Skin of body (tissue), 2 donors: ENCODE results near the gene INSIG1. TPM values are rescaled to one million over a fixed set of nuclear protein-coding genes. Genes with fewer than 3 reads are reported as not detected.
A peak's percentile ranks its signal among the peaks of the same experiment; 100 is the strongest.

ENCODE experiments used
- DNase-seq: peaks from one replicate; lab custom pipeline; 2025; lab: John Stamatoyannopoulos, UW
- total RNA-seq: library from RNA; depleted of rRNA; stranded (reverse); fragments of >200 nt; gene quantifications from one replicate; pipeline ENCODE4 v1.2.3, GENCODE V29; 2014

The INSIG1 gene
- total RNA-seq, 1 donor from 2014 or later: 105 TPM

DNA sequence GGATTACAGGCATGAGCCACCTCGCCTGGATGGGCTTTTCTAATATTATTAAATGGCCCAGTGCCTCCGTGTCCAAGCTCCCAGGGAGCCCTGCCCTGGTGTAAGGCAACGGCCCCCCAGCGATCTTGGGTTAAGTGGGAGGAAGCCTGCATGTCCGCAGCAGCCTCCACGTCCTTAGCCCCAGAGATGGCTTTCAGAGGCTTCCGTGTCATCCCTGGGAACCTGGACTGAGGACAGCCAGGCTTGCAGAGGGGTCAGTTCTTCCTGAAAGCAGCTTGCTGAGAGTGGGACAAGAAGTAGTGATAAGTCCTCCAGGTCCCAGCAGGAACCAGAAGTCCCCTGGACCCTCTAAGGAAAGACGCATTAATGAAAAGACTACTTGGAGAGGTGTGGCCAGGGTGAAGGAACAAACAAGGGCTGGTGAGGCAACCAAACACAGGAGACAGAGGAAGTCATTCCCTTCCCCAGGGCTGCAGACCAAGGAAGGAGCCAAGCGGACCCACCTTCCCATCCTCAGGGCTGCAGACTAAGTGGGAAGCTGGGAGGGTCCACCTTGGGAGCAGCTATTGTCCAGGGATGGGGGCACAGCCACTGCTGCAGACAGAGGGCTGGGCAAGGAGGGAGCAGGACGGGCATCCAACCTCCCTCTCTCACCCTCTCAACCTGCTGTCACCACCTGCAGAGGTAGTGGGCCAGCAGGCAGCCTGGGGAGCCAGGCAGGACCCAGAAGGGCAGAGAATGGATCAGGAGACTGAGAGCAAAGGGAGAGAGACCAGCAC lies 13.0 kb upstream of the INSIG1 start:
- no peak for DNase-seq

DNA sequence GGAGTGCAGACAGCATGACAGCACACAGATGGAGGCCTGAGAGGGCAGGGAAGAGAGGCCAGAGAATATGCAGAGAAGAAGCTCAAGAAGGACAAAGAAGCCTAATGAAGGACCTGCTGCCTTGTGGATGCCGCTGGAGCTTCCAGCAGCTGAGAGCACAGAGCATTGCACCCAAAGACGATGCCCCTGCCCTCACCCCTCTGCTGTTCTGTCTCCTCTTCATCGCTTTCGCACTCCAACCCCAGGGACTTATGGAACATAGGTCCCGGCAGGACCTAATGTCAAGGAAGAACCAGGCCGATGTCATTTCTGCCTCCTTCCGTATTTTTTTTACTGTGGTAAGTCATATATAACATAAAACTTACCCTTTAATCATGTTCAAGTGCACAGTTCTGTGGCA lies 12.3 kb upstream of the INSIG1 start:
- no peak for DNase-seq

DNA sequence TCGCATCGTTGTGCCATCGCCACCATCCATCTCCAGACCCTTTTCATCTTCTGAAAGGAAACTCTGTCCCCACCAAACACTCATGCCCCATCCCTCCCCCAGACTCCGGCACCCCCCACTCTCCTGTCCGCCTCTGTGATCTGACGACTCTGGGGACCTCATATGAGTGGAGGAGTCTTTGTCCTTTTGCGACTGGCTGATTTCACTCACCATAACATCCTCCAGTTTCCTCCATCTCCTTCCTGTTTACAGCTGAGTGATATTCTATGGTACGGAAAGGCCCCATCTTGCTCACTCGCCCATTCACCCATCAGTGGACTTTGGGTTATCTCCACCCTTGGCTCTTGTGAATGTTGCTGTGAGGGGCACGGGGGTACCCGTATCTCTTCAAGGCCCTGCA lies 11.8 kb upstream of the INSIG1 start:
- DNase-seq: no peak

DNA sequence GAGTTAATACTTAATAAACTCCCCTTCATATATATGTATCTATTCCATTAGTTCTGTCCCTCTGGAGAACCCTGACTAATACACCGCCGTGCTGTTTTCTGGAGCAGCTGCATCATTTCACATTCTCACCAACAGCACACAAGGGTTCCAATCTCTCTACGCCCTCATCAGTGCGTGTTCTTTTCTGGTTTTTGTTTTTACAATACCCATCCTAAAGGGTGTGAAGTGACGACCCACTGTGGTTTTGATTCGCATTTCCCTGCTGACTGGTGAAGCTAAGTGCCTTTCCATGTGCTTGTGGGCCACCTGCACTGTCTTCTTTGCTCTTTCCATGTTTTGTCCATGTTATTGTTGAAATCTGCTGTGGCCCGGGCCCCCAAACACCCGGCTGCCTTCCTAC lies 11.0 kb upstream of the INSIG1 start:
- DNase-seq: no peak

DNA sequence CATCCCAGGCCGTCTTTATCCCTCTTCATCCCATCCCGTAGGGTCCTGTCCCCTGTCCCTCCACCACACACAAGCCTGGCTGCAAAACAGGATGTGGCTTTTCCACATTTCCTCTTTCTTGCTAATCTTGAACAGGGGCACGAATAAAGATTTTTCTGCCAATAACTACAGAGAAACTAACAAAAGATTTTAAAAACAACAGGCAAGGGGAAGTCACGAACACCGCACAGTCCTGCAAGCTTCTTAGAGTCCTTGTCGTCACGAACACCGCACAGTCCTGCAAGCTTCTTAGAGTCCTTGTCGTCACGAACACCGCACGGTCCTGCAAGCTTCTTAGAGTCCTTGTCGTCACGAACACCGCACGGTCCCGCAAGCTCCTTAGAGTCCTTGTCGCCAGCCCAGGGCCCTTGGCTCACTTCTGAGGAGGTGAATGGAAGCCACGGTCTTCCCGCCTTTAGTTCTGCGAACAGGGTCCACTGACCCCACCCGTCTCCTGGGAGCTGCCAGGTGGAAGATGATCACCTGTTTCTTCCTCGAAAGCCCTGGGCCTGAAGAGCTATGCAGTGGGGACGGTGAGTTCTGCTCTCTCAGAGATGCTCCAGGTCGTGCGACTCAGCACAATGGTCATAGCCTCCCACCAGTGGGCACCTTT lies 10.3 kb upstream of the INSIG1 start:
- no peak for DNase-seq

DNA sequence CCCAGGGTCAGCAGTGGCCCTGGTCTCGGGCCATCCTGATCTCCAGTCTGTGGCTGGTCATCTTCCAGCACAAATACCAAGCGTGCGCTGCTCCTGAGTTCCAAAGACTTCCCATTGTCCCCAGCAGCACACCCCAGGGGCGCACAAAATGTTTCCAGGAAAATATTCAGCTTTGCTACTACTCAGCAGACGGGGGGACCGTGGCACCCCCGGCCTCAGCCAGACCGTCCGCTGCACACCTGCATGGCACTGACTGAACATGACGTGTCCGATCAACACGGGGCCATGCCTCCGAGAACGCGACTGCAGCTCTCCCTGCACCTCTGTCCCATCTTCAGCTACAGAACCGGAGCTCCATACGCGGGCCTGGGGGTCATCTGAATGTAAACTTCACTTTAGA lies 9.6 kb upstream of the INSIG1 start:
- no peak for DNase-seq

DNA sequence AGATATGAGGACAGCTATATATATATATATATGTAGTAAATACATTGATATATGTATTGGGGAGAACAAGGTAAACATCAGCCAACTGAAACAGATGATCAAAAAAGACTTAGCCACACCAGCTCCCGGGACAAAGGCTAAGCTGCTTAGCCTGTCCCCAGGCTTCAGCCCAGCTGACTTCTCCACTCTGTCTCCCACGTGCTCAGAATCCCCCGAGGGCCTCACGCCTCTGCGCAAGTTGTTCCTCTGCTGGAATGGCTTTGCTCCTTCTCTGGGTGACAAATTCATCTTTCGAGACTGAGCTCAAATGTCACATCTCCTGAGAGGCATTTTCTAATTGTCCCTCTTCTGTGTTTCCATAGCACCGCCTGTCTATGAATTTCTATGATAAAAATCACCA lies 8.6 kb upstream of the INSIG1 start:
- no peak for DNase-seq

DNA sequence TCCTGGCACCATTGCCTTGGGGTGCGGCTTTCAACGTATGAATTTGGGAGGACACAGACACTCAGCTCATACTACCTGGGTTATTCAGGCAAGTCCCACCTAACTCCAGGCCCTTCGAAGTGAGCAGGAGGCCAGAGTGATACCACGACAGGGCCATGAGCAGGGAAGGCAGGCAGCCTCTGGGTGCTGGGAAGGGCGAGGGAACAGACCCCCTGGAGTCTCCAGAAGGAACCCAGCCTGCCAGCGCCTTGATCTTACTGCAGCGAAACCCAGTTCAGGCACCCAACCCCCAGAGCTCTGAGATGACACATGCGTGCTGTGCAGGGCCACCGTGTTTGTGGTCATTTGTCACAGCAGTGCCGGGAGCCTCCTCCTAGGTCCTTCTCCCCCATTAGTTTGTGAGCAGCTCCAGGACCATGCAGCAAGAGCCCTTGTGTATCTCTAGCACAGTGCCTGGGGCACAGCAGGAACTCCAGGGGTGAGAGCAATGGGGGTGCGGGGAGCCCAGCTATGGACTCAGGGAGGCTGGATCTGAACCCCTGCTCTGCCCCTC lies 7.7 kb upstream of the INSIG1 start:
- no peak for DNase-seq

DNA sequence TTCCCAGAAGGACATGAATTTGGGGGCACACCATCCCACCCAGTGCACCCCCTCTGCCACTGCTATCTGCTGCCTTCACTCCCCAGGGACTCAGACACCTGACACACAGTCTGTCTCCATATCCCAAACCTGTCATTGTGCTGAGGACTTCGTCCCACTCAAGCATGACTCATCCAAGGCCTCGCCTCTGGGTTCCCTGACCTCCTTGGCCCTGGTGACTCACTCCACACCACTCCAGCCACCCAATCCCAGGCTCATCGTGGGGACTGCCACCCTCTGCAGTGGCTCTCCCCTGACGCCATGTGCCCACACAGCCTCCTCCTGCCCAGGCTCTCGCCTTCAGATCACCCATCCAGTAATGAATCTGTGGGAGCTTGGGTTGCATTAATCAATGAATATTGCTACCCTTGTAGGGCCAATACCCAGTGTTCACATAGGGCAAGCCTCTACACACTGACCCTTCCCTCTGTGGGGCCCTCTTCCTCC lies 6.6 kb upstream of the INSIG1 start:
- DNase-seq: no peak

DNA sequence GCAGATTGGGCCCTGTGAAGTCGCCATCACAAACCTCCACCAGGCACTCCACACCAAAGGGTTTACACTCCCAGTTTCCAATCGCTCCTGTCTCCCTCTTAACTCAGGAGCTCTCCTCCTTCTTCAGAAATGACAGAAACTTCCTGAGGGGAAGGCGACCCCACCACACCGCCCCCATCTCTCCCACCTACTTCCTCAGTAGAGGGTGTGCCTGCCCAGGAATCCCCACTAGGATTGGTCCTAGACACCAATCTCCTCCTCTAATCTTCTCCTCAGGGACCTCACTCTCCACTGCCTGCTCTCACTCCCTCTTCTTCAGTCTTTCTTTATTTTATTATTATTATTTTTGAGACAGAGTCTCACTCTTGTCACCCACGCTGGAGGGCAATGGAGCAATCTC lies 5.9 kb upstream of the INSIG1 start:
- DNase-seq: no peak

DNA sequence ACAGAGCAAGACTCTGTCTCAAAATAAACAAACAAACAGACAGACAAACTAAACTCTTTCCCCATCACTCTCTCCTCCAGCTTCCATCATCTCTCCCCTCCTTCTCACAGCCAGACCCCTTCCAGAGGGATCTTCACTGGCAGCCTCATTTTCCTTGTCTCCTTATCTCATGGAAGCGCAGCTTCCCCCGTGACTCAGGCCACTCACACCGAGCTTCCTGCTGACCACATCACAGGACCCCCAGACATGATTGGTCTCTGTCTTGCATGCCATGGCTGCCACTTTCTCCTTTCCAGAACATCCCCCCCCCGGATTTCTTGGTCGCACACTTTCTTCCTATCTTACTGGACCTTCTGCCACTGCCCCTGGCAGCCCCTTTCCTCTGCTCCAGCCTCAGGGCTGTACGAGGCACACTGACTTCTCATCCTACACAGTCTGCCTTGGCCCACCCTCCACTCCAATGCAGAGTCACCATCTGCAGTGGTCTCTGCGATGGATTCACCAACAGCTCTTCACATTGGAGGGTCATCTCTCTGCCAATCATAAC lies 4.9 kb upstream of the INSIG1 start:
- no peak for DNase-seq

DNA sequence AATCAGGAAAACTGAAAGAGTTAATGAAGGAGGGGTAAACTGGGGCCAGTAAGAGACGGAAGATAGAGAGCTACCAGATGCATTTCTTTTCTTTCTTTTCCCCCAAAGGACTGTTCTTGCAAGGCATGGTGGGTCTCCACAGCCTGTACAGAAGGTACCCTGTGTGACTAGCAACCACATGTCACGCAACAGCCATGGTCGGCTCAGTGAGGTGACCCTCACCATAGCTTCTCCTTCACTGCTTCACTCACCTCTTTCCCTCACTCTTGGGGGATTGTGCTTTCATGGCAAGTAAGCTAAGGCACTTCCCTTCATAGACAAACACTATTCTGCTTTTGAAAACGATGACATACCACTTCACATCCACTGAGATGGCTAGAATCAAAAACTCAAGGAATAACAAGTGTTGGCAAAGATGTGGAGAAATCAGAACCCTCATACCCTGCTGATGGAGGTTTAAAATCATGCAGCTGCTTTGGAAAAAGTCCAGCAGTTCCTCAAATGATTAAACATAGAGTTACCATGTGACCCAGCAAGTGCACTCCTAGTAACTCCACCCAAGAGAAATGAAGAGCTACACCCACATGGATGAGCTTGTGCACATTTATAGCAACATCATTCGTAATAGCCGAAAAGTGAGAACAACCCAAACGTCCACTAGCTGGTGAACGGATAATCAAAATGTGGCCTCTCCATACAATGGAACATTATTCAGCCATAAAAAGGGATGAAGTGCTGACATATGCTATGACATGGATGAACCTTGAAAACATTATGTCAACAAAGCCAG lies 3.8 kb upstream of the INSIG1 start:
- no peak for DNase-seq

DNA sequence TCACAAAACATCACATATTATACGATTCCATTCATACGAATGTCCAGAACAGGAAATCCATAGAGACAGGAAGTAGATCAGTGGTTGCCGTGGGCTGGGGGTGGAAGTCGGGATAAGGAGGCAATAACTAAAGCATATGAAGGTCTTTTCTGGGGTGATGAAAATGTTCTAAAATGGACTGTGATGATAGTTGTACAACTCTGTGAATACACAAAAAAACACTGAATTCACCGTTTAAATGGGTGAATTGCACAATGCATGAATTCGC lies 3.2 kb upstream of the INSIG1 start:
- DNase-seq: no peak

DNA sequence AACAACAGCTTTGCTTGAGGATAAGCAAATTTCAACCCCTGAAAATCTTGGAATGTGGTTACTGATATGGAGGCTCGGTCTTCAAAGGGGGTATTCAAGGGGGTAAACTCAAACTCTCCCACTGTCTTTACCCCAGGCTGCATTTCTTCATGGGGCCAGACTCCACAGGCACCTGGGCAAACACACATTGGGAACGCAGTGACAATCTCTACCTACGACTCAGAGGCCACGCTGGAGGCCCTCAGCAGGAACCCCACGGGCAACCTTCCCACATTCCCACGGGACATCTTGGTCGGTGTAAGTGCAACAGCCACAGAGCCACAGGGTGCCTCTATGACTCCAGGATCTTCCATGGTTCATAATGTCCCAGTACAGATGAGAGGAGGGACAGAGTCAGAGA lies 2.2 kb upstream of the INSIG1 start:
- DNase-seq: no peak

DNA sequence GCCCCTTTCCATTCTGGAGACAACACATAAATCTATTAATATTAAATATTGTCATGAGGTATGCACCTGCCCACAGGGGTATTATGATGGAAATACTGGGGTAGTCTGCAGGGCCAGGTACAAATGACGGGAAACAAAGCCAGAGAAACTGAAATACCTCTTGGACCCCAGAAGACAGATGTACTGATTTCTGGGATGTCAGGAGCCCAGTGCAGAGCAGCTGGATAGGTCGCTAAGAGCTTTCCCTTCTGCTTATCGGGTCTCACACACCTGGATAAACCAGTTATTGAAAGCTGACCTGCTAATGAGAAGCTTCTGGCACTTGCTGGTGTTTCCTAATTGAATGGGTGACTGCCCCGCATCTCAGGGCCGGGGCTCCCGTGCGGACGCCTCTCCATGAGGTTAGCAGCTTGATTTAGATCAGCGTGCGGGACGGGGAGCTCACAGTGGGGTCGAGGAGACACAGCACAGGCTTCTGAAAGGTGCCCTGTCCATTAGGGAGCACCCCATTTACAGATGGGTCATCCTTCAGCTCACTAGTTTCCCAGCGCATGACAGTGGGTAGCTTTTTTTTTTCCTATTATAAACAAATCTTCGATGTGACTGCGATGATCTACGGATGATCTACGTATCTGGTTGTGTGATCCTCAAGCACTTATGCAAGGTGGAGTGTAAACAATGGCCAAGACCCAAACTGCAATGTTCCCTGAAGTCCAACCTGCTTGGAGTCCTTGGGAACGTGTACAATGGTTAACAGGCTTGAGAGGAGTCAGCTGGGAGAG lies 1.5 kb upstream of the INSIG1 start:
- DNase-seq: no peak

DNA sequence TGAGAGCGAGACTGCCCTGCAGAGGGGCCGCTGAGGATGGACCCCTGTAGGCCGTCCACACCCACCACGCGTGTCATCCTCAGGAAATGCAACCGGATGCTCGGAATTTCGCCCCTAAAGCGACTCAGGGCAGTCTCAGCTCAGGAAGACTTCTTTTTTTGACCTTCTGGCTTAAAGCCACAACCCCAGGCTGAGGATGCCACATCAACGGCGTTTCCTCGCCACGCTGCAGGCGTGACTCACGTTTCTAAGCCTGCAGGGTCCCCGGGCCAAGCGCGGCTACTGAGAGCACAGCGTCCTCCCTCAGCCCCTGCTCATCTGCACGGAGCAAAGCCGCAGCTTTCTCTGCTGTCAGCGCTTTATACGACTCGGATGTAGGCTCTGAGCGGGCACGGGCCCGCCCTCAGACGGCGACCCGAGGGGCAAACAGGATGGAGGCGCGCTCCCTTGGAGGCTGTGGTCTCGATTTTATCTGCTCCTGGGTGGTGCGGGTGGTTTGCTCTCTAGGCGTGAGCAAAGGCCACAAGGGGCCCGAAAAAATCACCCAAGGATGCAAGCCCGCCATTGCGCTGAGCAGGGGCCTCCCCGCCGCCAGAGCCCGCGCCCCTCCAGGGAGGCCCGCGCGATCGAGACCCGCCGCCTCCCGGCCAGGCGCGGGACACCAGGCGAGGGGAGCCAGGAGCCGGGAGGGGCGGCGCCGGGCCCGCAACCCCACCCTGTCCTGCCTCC lies 726 bp upstream of the INSIG1 start:
- peak; percentile 30 for DNase-seq

DNA sequence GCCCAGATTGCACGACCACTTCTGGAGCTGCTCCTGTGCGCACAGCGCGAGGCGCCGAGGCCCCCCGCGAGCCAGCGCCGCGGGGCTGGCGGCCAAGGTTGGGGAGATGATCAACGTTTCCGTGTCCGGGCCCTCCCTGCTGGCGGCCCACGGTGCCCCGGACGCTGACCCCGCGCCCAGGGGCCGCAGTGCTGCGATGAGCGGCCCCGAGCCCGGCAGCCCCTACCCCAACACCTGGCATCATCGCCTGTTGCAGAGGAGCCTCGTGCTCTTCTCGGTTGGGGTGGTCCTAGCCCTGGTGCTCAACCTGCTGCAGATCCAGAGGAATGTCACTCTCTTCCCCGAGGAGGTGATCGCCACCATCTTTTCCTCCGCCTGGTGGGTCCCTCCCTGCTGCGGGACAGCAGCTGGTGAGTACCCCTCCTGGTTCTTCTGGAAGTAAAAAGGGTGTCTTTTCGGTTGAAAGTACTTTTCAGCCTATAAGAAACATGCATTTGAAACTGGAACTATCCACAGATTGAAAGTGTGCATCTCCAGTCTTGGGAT lies 683 bp downstream of the INSIG1 start:
- no peak for DNase-seq

DNA sequence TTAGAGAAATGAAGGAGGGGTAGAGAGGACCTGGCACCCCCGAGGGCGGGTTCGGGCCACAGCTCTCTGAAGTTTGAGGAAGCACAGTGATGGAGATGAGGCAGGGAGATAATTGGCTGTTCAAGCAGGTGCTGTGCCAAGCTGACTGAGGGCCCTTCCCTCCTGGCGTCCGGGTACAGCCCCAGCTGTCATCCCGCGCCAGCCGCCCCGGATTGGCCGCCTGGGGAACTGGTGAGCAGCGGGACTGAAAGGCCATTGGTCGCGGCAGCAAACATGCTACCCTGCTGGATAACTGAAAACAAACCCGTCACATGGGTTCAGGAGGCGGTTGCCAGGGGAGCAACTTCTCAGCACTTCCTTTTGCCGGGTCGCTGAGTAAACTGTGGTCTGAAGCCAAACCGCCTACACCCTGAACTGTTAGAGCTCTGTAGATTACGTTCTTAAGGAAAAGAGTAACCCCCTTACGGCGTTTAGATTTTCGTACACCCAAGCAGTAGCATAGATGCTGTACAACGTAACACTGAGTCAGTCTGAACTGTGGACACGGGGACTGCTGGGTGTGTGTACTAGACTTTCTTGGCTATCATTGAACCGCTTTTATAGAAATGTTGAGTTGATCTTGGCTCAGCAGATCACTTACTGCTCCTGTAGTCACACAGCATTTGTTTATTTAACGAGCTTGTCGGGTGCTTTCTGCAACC lies 1.3 kb downstream of the INSIG1 start:
- DNase-seq: peak; percentile 90

DNA sequence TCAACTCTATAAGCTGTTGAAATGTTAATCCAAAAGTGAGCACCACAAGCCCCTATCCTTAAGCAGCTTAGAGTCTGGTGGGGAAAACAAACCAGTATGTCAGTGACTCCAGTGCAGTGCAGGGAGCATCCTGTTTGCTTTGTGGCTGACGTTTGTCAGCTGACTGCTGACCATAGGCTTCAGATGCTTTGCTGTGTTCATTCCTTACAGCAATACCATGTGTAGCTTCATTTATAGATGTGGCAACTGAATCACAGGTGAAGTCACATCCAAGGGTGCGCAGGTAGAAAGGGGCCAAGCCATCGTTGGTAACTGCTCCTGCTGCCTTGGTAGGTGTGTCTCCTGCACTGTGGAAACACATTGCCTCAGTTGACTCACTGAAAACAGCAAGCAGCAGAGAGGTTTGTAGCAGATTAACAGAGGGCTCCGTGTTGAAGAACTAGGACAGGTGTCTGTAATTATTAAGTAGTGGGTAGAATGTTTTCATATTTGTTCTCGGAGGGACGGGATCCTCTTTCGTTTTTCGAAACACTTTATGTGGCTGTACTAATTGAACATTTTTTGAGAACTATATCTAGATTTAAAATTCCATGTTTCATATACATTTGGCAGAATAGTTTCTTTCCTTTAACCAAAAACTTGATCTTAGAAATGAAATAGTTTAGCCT lies 2.0 kb downstream of the INSIG1 start:
- no peak for DNase-seq
